ENCODE measurements around the gene SNAPC1. TPM values are rescaled to one million over a fixed set of nuclear protein-coding genes. Genes with fewer than 3 reads are reported as not detected.

Gene SNAPC1
- total and polyA plus RNA-seq, 9 of the 15 experiments (the other 6 are each of a cell fraction or from before 2014, with no cell fraction given): 3.7 to 9.0 (median 7.9) TPM

GRCh38 chr14:61750708-61751474 is 11.3 kb upstream of the SNAPC1 start (continued):
- TF ChIP-seq FOXJ3 (CRISPR knock-in tag; IDR thresholded peaks at IDR 0.05) (no peak), SOX6 (IDR thresholded peaks at IDR 0.05) (0 out of 2 replicates have a peak, but pooled peaks have one; percentile 22), CHAMP1 (IDR thresholded peaks at IDR 0.05) (no peak), PRMT5 (CRISPR knock-in tag; IDR thresholded peaks at IDR 0.05) (no peak), RBM34 (IDR thresholded peaks at IDR 0.05; ENCODE audit: borderline replicate concordance, insufficient read depth, low read length) (no peak), SAFB (IDR thresholded peaks at IDR 0.05; ENCODE audit: borderline replicate concordance, low read depth, low read length) (peak; percentile 86), CBX5 (IDR thresholded peaks at IDR 0.05; ENCODE audit: borderline replicate concordance, low read depth) (no peak), ZNF282 (CRISPR knock-in tag; IDR thresholded peaks at IDR 0.05) (no peak), ZNF197 (CRISPR knock-in tag; IDR thresholded peaks at IDR 0.05; ENCODE audit: low read depth) (no peak), ZNF592 (IDR thresholded peaks at IDR 0.05) (peak; percentile 24; the same call in 1 of the 2 replicates), TRIM28 (IDR thresholded peaks at IDR 0.05) (no peak), RCOR1 (IDR thresholded peaks at IDR 0.05; ENCODE audit: borderline replicate concordance in 1 of 2, low read depth in 2 of 2, low read length in 2 of 2) (peak in 1 of 2 experiments; percentile 60; a peak in 2 of 4 replicates), ZBTB7A (IDR thresholded peaks at IDR 0.05; ENCODE audit: borderline replicate concordance, control insufficient read depth, low read depth, low read length) (0 out of 2 replicates have a peak, but pooled peaks have one; percentile 17), E2F6 (IDR thresholded peaks at IDR 0.05; ENCODE audit: borderline replicate concordance in 1 of 2, extremely low read depth in 1 of 2, insufficient read depth in 1 of 2, insufficient read length in 1 of 2, low read depth in 1 of 2, low read length in 1 of 2, poor library complexity in 1 of 2, severe bottlenecking in 1 of 2) (peak in 1 of 2 experiments; percentile 21), ZNF140 (CRISPR knock-in tag; IDR thresholded peaks at IDR 0.05) (no peak), HBP1 (CRISPR knock-in tag; IDR thresholded peaks at IDR 0.05) (no peak)

All from K562 (cell line).